Skin of body (tissue), 2 donors: ENCODE data around the gene XIST. TPM values are rescaled to one million over a fixed set of nuclear protein-coding genes. Genes with fewer than 3 reads are reported as not detected.
"Not testable (repeated sequence)": the region's sequence is repeated elsewhere in the genome, so short reads cannot be mapped to it uniquely, and the experiment has no call there.

Source experiments
- DNase-seq: peaks from one replicate; lab custom pipeline; 2025; lab: John Stamatoyannopoulos, UW
- total RNA-seq: library from RNA; depleted of rRNA; stranded (reverse); fragments of >200 nt; gene quantifications from one replicate; pipeline ENCODE4 v1.2.3, GENCODE V29; 2014

XIST gene
- total RNA-seq: 394 TPM

GRCh38 chrX:73852467-73852866, at the start of gene XIST:
TSS of gene XIST (minus strand) at chrX:73852714.
- DNase-seq: no peak

GRCh38 chrX:73898315-73898714, 45.8 kb upstream of the XIST start:
- not testable (repeated sequence) for DNase-seq

- DNase-seq: not testable (repeated sequence)
Measured at GRCh38 chrX:73892515-73893090, 40.1 kb upstream of the XIST start.

- not testable (repeated sequence) for DNase-seq
Measured at GRCh38 chrX:73882260-73882659, 29.7 kb upstream of the XIST start.

GRCh38 chrX:73877687-73878086, 25.2 kb upstream of the XIST start:
- DNase-seq: no peak

- DNase-seq: no peak
Measured at GRCh38 chrX:73876911-73877310, 24.4 kb upstream of the XIST start.

GRCh38 chrX:73868916-73869315, 16.4 kb upstream of the XIST start:
- DNase-seq: no peak

- DNase-seq: no peak
Measured at GRCh38 chrX:73867144-73867543, 14.6 kb upstream of the XIST start.

GRCh38 chrX:73863852-73864251, 11.3 kb upstream of the XIST start:
- DNase-seq: no peak

- no peak for DNase-seq
Measured at GRCh38 chrX:73863268-73863667, 10.8 kb upstream of the XIST start.

GRCh38 chrX:73859622-73860021, 7.1 kb upstream of the XIST start:
- no peak for DNase-seq

- DNase-seq: peak; percentile 37
Measured at GRCh38 chrX:73855546-73855945, 3.0 kb upstream of the XIST start.

GRCh38 chrX:73852022-73852421, 492 bp downstream of the XIST start:
- no peak for DNase-seq

GRCh38 chrX:73851014-73852009, 1.2 kb downstream of the XIST start:
- DNase-seq: no peak

GRCh38 chrX:73850124-73851013, 2.1 kb downstream of the XIST start:
- no peak for DNase-seq

GRCh38 chrX:73849073-73849472, 3.4 kb downstream of the XIST start:
- no peak for DNase-seq

- DNase-seq: no peak
Measured at GRCh38 chrX:73847991-73848390, 4.5 kb downstream of the XIST start.

GRCh38 chrX:73847100-73847499, 5.4 kb downstream of the XIST start:
- no peak for DNase-seq

GRCh38 chrX:73842541-73843234, 9.8 kb downstream of the XIST start:
- DNase-seq: no peak

GRCh38 chrX:73841337-73841736, 11.2 kb downstream of the XIST start:
- DNase-seq: no peak
